ENCODE results near the gene ZNF837.

DNA sequence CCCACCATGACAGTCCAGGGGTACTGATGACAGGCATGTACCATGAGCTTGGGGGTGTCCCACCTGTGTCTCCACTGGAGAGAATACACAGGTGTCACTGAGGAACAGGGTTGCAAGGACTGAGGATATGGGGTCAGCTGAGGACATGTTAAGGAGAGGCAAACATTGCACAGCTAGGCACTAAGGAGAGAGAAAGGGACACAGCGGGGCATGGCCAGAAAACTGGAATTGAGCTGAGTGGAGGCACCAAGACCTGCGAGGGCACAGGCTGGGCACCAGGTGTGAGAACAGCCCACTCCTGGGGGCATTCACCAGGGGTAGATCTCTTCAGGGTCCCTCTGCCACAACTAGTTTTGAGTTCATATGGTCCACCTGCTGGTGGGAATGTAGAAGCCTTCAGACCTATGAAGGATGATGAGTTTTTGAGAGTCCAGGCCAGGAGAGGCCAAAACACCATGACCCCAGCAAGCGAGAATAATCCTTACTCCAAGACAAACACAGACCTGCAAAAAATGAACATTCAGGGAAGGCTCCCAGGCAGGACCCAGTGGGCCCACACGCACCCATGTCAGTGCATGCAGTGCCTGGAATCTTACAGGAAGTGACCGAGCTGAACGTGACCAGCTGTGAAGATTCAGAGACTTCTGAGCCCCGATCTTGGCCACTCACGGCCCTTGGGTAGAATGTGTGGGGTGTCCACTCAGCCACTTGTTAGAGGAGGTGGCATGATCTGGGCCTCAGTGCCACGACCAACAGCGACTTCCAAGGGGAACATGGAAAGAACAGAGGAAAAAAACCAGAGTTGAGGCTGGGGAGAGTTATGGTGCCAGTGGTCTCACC is 26.2 kb upstream of the ZNF837 start:
- TF ChIP-seq, protein P1, sequence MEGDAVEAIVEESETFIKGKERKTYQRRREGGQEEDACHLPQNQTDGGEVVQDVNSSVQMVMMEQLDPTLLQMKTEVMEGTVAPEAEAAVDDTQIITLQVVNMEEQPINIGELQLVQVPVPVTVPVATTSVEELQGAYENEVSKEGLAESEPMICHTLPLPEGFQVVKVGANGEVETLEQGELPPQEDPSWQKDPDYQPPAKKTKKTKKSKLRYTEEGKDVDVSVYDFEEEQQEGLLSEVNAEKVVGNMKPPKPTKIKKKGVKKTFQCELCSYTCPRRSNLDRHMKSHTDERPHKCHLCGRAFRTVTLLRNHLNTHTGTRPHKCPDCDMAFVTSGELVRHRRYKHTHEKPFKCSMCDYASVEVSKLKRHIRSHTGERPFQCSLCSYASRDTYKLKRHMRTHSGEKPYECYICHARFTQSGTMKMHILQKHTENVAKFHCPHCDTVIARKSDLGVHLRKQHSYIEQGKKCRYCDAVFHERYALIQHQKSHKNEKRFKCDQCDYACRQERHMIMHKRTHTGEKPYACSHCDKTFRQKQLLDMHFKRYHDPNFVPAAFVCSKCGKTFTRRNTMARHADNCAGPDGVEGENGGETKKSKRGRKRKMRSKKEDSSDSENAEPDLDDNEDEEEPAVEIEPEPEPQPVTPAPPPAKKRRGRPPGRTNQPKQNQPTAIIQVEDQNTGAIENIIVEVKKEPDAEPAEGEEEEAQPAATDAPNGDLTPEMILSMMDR (IDR thresholded peaks at IDR 0.05) = no peak
- no peak for TF ChIP-seq POLR2AphosphoS5 (IDR thresholded peaks at IDR 0.05; ENCODE audit: insufficient read depth in 1 of 2, low read depth in 1 of 2)
